ENCODE data around the gene RFX7.
A peak's percentile ranks its signal among the peaks of the same experiment; 100 is the strongest.
"Not testable (repeated sequence)": the region's sequence is repeated elsewhere in the genome, so short reads cannot be mapped to it uniquely, and the experiment has no call there.

Gene RFX7

DNA sequence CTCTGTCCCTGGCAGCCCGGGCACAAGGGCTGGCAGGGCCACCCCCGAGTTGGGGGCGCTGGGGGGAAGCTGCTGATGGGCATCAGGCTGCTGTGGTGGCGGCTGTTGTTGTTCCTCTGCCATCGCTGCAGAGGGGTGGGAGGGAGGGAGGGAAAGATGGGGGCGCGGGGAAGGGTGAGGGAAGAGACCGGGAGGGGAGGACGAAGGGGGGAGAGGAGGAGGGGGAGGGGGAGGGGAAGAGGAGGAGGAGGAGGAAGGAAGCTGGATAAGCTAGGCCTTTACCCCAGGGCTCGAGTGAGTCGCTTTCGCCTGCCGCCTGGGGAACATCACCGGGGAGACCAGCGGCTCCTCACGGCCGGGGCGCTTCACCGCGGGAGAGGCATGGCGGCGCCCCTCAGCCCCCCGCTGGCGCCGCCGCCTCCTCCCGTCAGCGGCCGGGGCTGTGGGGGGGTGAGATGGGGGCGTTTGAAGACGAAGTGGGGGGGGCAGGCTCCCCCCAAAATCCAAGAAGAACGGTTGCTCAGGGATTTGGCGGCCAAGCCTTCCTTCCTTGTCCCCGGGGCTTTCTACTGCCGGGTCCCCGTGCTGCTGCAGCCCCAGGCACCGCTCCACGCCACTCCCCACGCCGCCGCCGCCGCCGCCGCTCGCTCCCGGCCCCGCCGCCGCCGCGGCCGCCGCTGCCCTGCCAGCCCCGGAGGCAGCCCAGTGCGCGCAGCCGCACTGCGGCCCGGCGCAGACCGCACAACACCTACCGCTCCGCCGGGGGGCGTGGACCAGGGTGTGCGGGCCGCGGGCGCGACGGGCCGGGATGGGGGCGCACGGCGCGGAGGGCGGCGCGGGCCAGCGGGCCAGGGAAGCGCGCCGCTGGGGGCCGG is at the start of gene RFX7:
Gene RFX7, minus strand, starts transcription at position 717 of the 875 bp plus-strand sequence. Its CDS starts 594 bp downstream, at position 123.
- DNase-seq, result peak in 56 of 58 donors; percentile 13 to 85 (median 70)

DNA sequence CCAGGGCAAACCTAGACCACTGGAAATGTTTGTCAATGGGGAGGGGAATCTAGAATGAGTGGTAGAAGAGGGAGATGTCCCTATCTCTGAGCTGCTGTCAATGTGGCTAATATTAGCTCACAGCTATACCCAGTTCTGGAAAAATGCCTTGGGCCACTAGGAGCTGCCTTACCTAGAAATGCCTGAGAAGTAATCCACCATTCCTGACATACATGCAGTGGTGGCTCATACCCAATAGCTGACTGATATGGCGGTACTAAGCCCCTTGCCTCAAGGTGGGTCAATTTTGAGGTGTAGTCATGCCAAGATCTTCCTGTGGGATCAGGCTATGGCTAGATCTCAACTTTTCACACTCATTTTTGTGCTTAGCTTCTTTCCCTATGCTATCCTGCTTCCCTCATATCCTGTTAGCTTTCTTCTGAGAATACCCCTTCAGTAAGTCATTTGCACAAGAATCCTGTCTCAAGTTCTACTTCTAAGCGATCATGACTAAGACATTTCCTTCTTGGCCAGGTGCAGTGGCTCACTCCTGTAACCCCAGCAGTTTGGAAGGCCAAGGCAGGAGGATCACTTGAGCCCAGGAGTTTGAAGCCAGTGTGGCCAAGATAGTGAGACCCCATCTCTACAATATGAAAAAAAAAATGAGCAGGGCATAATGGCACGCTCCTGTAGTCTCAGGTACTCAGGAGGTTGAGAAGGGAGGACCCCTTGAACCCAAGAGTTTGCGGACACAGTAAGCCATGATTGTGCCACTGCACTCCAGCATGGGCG is 49.1 kb upstream of the RFX7 start:
- DNase-seq, result no peak

DNA sequence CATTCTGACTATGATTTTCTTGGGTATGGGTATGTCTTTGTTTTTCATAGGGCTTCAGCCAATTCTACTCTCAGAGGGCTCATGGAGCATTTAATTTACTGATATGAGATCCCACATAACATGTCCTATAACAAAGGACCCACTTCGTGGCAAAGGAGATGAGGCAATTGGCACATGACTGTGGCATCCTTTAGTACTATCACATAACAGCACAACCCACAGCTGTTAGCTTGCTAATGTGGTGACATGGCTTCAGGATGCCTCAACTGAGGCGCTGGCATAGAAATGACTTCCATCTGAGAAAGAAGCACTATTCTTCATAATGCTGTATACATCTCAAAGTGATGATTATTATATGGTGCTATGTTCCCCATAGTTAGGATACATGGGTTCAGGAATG is 48.1 kb upstream of the RFX7 start:
- DNase-seq, result no peak

DNA sequence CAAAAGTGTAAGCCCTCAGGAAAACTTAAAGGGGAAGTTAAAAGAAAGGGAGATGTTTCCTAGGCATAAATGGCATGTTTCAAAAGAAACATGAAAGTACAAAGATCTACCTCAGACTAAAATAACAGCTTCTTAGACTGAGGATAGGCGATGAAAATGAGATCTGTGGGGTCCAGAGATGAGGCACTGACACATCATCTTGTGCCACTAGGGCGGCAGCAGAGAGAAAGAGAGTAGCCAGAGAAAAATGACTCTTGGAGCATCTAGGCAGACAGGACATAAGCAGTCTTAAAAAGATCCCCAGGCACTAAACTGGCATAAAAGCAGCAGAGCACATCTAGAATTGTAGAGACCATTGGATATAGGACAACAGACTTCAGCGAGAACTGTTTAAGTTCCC is 42.5 kb upstream of the RFX7 start:
- no peak for DNase-seq

DNA sequence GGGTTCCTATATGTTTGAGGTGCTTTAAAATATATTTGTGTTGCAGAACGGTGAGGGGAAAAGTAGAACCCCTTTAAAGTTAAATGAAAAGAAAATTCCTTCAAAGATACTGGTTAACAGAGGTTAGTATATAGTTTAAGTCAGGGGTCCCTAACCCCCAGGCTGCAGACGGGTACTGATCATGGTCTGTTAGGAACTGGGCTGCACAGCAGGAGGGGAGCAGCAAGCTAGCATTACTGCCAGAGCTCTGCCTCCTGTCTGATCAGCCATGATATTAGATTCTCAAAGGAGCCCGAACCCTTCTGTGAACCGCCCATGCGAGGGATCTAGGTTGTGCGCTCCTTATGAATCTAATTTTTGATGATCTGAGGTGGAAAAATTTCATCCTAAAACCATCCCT is 37.5 kb upstream of the RFX7 start:
- DNase-seq, result no peak

DNA sequence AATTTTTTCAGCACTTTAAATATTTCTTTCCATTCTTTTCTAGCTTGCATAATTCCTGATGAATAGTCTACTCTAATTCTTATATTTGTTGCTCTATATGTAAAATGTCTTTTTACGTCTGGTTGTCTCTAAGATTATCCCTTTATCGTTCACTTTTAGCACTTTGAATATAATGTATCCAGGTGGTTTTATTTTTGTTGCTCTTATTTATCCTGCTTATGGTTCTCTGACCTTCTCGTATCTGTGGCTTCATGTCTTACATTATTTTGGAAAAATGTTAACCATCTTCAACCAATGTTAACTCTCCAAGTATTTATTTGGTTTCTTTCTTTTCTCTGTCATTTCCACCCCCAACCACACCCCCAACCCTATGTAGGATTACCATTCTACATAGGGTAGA is 30.0 kb upstream of the RFX7 start:
- DNase-seq, result no peak

DNA sequence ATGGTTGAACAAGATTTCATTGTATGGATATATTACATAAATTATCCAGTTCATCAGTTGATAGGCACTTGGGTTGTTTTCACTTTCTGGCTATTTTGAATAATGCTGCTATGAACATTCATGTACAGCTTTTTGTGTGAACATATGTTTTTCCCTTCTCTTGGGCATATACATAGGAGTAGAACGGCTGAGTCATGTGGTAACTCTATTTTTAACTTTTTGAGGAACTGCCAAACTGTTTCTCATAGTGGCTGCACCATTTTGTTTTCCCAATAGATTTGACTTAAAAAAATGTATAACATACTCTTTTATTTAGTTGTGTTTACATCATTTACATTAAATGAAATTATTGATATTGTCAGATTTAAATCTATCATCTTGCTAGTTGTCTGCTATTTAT is 28.8 kb upstream of the RFX7 start:
- DNase-seq, result no peak

DNA sequence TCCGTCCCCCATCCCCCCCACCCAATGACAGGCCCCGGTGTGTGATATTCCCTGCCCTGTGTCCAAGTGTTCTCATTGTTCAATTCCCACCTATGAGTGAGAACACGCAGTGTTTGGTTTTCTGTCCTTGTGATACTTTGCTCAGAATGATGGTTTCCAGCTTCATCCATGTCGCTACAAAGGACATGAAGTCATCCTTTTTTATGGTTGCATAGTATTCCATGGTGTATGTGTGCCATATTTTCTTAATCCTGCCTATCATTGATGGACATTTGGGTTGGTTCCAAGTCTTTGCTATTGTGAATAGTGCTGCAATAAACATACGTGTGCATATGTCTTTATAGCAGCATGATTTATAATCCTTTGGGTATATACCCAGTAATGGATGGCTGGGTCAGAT is 22.8 kb upstream of the RFX7 start:
- not testable (repeated sequence) for DNase-seq

DNA sequence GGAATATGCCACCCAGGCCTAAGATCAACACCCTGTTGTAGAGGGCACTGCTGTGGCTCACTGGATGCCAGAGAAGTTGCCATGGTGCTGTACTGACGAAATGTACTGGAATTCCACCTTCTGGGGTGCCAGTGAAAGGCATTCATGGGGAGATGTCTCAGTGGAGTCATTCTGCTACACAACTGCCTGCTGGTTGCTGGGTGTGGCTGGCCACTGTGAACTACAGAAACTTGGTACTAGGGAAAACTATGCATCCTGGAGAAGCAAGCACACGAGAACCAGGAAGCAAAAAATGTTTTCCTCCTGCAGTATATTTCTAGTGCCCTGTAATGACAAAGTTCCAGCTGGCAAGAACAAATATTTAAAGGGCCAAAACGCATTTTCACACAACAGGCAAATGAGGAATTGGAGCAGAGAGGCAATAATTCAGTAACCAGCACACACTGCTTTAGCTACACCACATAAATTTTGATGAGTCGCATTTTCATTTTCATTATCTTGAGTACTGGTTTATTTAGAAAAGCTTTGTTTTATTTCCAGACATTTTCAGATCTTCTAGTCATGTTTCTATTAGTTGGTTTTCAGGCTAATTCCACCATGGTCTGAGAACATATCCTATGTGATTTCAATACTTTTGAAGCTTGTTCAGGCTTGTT is 18.3 kb upstream of the RFX7 start:
- no peak for DNase-seq

DNA sequence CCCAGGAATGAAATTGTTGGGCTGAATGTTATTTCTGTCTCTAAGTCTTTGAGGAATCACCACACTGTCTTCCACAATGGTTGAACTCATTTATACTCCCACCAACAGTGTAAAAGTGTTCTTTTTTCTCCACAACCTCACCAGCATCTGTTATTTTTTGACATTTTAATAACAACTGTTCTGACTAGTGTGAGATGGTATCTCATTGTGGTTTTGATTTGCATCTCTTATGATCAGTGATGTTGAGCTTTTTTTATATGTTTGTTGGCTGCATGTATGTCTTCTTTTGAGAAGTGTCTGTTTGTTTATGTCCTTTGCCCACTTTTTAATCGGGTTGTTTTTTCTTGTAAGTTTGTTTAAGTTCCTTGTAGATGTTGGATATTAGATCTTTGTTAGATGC is 13.6 kb upstream of the RFX7 start:
- DNase-seq, result not testable (repeated sequence)

DNA sequence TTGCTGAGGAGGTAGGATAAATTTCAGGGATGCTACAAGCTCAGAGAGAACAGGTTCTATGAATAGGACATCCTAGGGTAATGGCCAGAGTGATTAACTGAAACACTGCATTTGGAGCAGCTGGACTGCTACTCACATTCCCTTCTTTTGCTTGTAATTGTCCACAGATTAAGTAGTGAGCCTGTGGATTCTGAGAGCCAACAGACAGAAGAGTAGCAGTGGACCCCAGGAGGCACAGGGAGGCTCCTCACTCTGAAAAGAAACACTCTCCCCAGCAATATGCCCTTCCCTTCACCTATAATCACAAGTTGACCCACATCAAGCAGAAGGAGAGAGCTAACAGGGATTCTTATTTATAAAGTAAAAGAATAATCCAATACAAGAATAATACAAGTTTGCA is 10.6 kb upstream of the RFX7 start:
- no peak for DNase-seq

DNA sequence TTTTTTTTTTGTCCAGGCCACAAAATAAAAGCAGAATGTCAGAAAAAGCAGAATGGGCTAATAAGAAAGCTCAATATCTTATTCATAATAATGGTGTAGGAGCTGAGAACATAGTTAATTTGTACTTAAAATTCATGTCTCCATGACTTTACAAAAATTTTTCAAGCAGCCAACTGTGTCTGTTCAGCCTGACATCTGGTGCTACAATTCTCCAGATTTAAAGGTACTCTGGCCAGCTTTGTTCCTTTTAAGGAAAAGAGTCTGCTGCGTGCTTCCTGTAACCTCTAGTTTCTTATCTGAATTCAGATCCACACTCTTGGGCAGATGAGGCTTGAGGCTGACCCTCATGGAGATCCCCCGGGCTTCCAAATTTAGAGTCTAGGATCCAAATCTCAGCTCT is 8.7 kb upstream of the RFX7 start:
- DNase-seq, result peak in 2 of 58 donors; percentile 1 to 12

DNA sequence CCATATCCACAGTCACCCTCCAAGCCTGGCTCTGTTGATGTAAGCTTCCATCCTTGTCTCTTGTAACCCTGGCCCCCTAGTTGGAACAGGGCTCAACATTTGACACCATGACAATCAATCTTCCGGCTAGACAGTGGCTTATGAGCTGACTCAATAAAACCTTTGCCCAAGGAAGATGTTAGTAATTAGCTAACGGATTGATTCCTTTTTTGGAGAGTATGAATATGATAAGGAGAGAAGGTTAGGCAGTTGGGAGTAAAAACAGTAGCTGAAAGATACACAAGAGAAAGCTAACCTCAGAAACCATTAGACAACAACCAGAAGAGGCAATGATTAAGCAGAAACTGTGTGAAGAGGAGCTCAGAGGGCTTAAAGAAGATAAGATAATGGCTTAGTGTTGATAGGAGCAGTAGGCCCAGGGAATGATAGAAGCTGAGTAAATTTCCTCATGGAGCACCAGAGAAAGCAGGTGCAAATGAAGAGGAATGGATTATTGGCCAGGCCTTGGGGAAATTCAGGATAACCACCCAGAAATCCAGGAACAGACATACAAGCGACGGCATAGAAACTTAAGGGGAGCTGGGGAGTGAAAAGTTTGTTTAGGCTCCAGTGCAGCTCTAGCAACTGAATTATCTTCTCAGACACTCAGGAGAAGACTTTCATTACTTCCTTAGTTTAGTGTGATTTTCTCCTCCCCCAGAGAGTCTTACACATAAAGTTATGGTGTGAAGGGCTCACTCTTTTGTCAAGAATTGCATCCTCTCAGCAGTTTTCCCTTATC is 7.8 kb upstream of the RFX7 start:
- no peak for DNase-seq

DNA sequence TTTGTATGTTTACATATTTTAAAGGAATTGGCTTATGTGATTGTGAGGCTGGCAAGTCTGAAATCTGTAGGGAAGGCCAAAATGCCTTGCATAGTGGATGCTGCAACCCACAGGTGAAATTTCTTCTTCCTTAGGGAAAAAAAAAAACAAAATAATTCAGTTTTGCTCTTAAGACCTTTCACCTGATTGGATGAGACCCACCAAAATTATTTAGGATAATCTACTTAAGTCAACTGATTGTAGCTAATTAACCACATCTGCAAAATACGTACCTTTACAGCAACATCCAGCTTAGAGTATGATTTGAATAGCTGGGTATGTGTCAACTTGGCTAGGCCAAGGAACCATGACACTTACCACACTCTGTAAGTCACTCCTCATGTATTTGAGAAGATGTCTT is 6.9 kb upstream of the RFX7 start:
- no peak for DNase-seq

DNA sequence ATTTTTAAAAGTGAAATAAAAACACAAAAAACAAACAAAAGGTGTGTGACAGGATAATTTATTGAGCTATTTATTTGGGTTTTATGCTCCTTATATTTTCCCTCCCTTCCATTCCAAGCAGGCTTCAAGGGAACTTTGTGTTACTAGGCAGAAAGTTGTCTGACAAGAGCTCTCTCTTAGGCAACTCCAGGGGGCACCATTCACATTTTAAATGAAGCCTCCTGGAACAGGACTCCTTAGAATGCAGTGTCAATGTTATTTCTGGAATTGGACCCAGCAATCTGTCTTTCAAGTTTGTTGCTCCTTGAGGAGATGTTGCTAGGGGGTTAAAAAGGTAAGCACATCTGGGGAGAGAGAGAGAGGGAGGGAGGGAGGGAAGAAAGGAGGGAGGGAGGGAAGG is 5.4 kb upstream of the RFX7 start:
- peak in 2 of 58 donors; percentile 1 to 2 for DNase-seq

DNA sequence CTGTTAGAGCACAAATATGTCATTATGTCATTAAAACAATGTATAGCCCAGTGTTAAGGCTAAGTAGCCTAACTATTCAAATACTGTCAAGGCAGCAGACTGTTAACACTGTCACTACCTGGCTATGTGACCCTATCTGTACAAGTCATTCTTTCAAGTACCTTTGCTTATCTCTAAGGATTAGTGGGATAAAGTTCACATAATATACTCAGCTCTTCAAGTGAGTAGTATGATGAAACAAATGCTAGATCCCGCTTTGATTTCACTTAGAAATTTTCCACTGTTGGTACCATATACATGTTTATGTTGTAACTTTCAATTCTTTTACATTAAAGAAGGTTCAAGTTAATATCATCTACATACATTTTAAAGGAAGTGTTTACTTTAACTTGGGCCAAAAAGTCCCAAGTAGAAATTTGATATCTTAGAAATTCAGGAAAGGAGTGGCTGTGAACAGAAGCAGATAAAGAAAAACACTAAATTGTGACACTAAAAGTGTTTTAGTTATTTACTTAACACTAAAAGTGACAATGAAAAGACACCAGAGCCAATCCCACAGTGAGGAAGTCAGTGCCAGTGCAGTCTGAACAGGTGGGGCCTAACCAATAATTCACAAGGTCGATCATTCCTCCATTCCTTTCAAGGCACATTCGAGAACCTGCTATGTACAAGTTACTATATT is 4.8 kb upstream of the RFX7 start:
- DNase-seq, result no peak

DNA sequence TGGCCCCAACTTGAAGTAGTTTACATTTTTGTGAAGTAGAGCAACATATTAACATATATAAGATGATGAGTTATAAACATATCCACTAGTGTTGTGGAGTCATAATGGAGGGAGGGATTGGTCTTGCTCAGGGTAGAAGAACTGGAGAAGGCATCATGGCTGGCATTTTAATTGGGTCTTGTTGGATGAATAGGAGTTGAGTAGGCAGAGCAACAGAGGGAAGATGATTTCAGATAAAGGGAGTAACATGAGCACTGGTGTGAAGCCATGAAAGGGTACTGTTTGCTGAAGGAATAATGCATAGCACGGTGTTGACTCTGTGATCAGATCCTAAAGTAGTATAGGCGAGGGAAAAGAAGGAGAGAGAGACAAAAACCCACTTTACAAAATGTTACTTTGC is 3.6 kb upstream of the RFX7 start:
- no peak for DNase-seq

DNA sequence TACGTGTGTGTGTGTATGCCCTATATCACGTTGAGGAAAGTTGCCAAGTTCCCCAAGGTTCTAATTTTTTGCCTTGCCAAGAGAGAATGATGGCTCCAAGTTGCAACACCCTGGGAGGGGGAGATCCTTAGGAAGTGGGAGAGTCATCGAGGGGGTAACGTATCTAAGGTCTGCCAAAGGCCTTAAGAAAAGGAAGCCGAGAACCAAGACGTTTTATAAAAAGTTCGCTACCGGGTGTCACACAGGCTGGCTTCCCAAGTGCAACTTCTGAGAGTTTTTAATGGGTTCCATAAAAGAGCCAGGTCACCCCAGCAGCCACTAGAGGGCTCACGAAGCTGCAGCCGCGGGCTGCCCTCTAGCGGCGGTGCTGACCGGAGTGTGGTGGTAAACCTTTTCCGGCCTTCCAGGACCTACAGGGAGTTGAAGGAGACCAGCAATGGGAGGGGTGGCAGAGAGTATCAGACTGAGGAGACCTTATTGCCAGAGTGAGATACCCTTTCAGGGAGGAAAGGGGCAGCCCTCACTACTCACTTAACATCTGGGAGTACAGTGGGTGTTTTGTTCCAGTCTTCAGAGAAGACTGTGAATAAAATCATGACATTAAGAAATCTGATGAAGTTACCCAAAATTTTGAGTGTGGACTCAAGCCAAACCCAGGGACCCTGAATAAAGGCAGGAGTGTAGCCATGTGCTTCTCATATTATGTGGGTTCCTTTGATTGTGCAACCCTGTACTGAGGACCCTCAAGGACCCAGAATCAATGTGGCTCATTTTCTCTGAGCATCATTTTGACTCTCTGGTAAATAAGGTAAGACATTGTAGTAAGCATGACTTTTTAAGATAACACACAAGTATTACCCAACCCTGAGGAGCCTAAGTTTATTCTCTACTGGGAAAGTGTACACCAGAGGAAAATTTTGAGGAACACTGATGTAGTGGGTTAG is 2.5 kb upstream of the RFX7 start:
- peak in 56 of 58 donors; percentile 1 to 85 (median 68) for DNase-seq

DNA sequence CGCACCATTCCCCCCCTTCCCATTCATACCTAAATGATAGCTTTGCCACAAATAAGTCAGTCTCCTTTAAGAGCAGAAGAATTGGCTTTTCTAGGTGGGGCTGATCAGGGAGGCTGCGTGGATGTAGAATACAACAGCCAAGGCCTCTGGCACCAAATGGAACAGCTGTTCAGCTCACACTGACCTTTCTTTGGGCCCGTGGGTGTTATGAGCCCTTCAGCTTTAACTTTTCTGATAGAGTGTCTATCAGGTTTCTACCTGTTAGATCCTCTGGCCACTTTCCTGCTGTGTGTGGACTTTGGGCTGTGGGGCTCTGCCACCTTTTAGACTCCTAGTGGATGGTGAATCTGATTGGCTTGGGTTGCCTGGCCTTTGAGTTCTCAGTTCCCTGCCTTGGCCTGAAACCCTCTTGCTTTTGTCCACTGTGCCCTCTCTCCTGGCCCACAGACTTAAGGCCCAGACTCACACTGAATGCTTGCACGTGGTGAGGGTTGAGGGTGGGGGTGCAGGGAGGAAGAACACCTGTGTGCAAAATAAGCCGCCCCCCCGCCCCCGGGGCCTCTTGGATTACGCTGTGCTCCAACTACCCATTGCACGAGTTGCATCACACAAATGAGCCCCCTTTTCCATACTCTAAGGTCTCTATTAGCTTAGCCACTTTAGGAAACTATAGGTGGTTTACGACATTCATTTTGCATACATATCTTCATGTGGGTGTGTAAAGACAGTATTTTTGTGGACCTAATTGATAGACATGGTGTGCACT is 1.3 kb upstream of the RFX7 start:
- peak in 16 of 58 donors; percentile 1 to 47 (median 22) for DNase-seq

Measured in anterior cingulate cortex (tissue), 58 donors.